Glomerular endothelial cell (primary cell): ENCODE data around the gene DIP2B. TPM values are rescaled to one million over a fixed set of nuclear protein-coding genes. Genes with fewer than 3 reads are reported as not detected.
"Not testable (repeated sequence)": the region's sequence is repeated elsewhere in the genome, so short reads cannot be mapped to it uniquely, and the experiment has no call there.

Experiments used
- DNase-seq: peaks from one replicate; pipeline ENCODE4 v3.0.0-alpha.2; 2011; ENCODE audit warnings: low read depth, low spot score; ENCODE audit errors: extremely low read depth
- total RNA-seq: library from RNA; depleted of rRNA; stranded (reverse); fragments of >200 nt; gene quantifications from 2 replicates; pipeline ENCODE4 v1.2.3, GENCODE V29; 2015

The DIP2B gene
- total RNA-seq, 1 donor from 2014 or later = 33.7 TPM

GRCh38 chr12:50550530-50551223 is 45.9 kb downstream of the DIP2B start:
- DNase-seq = peak; percentile 36

GRCh38 chr12:50551866-50552265 is 47.1 kb downstream of the DIP2B start:
- DNase-seq = no peak

GRCh38 chr12:50554651-50555050 is 49.9 kb downstream of the DIP2B start:
- no peak for DNase-seq

GRCh38 chr12:50555471-50555885 is 50.7 kb downstream of the DIP2B start:
- DNase-seq = no peak

GRCh38 chr12:50556273-50556672 is 51.5 kb downstream of the DIP2B start:
- DNase-seq = no peak

- not testable (repeated sequence) for DNase-seq
These were observed 52.0 kb downstream of the DIP2B start for GRCh38 chr12:50556796-50557195.

- no peak for DNase-seq
These were observed 52.6 kb downstream of the DIP2B start for GRCh38 chr12:50557421-50557820.

- no peak for DNase-seq
These were observed 54.2 kb downstream of the DIP2B start for GRCh38 chr12:50558970-50559369.

- no peak for DNase-seq
These were observed 58.0 kb downstream of the DIP2B start for GRCh38 chr12:50562520-50563433.

- DNase-seq = no peak
These were observed 58.6 kb downstream of the DIP2B start for GRCh38 chr12:50563434-50563787.

- no peak for DNase-seq
These were observed 59.6 kb downstream of the DIP2B start for GRCh38 chr12:50564237-50564947.

GRCh38 chr12:50564948-50565297 is 60.1 kb downstream of the DIP2B start:
- DNase-seq = no peak

GRCh38 chr12:50566066-50566465 is 61.3 kb downstream of the DIP2B start:
- no peak for DNase-seq

- no peak for DNase-seq
These were observed 63.1 kb downstream of the DIP2B start for GRCh38 chr12:50567926-50568325.

GRCh38 chr12:50568338-50569091 is 63.7 kb downstream of the DIP2B start:
- no peak for DNase-seq

GRCh38 chr12:50569321-50569720 is 64.5 kb downstream of the DIP2B start:
- no peak for DNase-seq

- no peak for DNase-seq
These were observed 65.1 kb downstream of the DIP2B start for GRCh38 chr12:50569876-50570275.

GRCh38 chr12:50571786-50572185 is 67.0 kb downstream of the DIP2B start:
- DNase-seq = no peak

GRCh38 chr12:50572287-50572686 is 67.5 kb downstream of the DIP2B start:
- DNase-seq = no peak

GRCh38 chr12:50572760-50573159 is 68.0 kb downstream of the DIP2B start:
- no peak for DNase-seq

GRCh38 chr12:50573271-50573670 is 68.5 kb downstream of the DIP2B start:
- DNase-seq = no peak
